DOHH2 (cell line): ENCODE results near the gene HBP1.

Experiments
- H3F3A ChIP-seq: fragments of 200-600 bp; sonication (generic), shearing (Covaris generic); 2 replicates; pipeline ENCODE4 v1.6.0; 2016; ENCODE audit warnings: antibody characterized with exemption, mild to moderate bottlenecking; ENCODE audit not compliant: control insufficient read depth, insufficient read depth
- H3K27ac ChIP-seq: fragments of 200-600 bp; sonication (generic); 2 replicates; pipeline ENCODE4 v1.5.1; 2014; ENCODE audit warnings: low read depth, mild to moderate bottlenecking, low read length, moderate library complexity
- H3K27me3 ChIP-seq: fragments of 200-600 bp; sonication (generic); 2 replicates; pipeline ENCODE4 v1.6.1; 2014; ENCODE audit warnings: mild to moderate bottlenecking, low read length, mixed read lengths; ENCODE audit not compliant: control insufficient read depth
- H3K36me3 ChIP-seq: fragments of 200-600 bp; sonication (generic); 2 replicates; pipeline ENCODE4 v1.6.1; 2014; ENCODE audit warnings: mild to moderate bottlenecking, low read length, moderate library complexity, mixed read lengths; ENCODE audit not compliant: control insufficient read depth
- H3K4me1 ChIP-seq: fragments of 200-600 bp; sonication (generic); 2 replicates; pipeline ENCODE4 v1.6.1; 2014; ENCODE audit warnings: mild to moderate bottlenecking, low read length, mixed read lengths; ENCODE audit not compliant: control insufficient read depth
- H3K4me2 ChIP-seq: fragments of 200-600 bp; sonication (generic); 2 replicates; pipeline ENCODE4 v1.6.0; 2014; ENCODE audit warnings: mild to moderate bottlenecking, low read length, moderate library complexity
- H3K4me3 ChIP-seq: fragments of 200-600 bp; sonication (generic); 2 replicates; pipeline ENCODE4 v1.5.1; 2014; ENCODE audit warnings: mild to moderate bottlenecking, low read length, mixed read lengths
- H3K79me2 ChIP-seq: fragments of 200-600 bp; sonication (generic); 2 replicates; pipeline ENCODE4 v1.6.1; 2014; ENCODE audit warnings: mild to moderate bottlenecking, low read length, mixed read lengths; ENCODE audit not compliant: control insufficient read depth
- H3K9me2 ChIP-seq: fragments of 200-600 bp; sonication (generic); replicated peaks from 2 replicates; pipeline ENCODE4 v1.6.1; 2014; ENCODE audit warnings: mild to moderate bottlenecking, low read length, mixed read lengths; ENCODE audit not compliant: control insufficient read depth
- H3K9me3 ChIP-seq: fragments of 200-600 bp; sonication (generic); 2 replicates; pipeline ENCODE4 v1.6.1; 2014; ENCODE audit warnings: antibody characterized with exemption, low read length, mixed read lengths; ENCODE audit not compliant: control insufficient read depth, insufficient read depth
- H4K20me1 ChIP-seq: fragments of 200-600 bp; sonication (generic); 2 replicates; pipeline ENCODE4 v1.6.0; 2014; ENCODE audit warnings: low read depth, mild to moderate bottlenecking, antibody characterized with exemption, low read length, moderate library complexity; ENCODE audit not compliant: control insufficient read depth, insufficient read depth
- EZH2phosphoT487 ChIP-seq: fragments of 200-600 bp; sonication (generic); IDR thresholded peaks from 2 replicates; pipeline ENCODE4 v1.6.1; 2017; ENCODE audit warnings: borderline replicate concordance, mild to moderate bottlenecking, antibody characterized with exemption, low read length, moderate library complexity, mixed read lengths
- TF ChIP-seq, protein P1 (sequence below): fragments of 200-600 bp; sonication (generic); IDR thresholded peaks from one replicate; pipeline ENCODE4 v1.5.1; 2014; ENCODE audit warnings: antibody characterized with exemption, mild to moderate bottlenecking, low read depth, low read length; ENCODE audit not compliant: poor library complexity, severe bottlenecking

Gene HBP1

DNA sequence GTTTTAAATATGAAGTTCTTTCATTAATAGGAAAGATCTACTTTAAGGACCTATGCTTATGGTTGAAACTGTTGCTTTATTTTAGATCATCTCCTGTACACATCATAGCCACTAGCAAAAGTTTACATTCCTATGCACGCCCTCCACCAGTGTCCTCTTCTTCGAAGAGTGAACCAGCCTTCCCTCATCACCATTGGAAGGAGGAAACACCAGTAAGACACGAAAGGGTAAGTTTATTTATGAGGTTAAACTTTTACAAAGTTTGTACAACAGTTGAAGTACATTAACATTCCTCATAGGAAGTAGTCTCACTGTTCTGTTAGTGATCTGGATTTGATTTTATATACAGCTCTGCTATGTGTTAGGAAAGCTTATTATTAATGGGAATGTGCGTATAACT, 16.9 kb downstream of the HBP1 start:
- no peak for TF ChIP-seq EZH2phosphoT487
- TF ChIP-seq, protein P1, sequence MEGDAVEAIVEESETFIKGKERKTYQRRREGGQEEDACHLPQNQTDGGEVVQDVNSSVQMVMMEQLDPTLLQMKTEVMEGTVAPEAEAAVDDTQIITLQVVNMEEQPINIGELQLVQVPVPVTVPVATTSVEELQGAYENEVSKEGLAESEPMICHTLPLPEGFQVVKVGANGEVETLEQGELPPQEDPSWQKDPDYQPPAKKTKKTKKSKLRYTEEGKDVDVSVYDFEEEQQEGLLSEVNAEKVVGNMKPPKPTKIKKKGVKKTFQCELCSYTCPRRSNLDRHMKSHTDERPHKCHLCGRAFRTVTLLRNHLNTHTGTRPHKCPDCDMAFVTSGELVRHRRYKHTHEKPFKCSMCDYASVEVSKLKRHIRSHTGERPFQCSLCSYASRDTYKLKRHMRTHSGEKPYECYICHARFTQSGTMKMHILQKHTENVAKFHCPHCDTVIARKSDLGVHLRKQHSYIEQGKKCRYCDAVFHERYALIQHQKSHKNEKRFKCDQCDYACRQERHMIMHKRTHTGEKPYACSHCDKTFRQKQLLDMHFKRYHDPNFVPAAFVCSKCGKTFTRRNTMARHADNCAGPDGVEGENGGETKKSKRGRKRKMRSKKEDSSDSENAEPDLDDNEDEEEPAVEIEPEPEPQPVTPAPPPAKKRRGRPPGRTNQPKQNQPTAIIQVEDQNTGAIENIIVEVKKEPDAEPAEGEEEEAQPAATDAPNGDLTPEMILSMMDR, result no peak
- no peaks in the 10 kb centered on the region for H3K27me3 ChIP-seq
- no peaks in the 10 kb centered on the region for H3K79me2 ChIP-seq
- no peak overlapping the region for H3K4me3 ChIP-seq
- no peaks in the 10 kb centered on the region for H3K9me3 ChIP-seq
- H3K36me3 ChIP-seq, result peaks cover 67% of the 10 kb centered on the region
- no peaks in the 10 kb centered on the region for H3F3A ChIP-seq
- H3K4me1 ChIP-seq, result no peaks in the 10 kb centered on the region
- no peak overlapping the region for H3K4me2 ChIP-seq
- H4K20me1 ChIP-seq, result no peaks in the 10 kb centered on the region
- H3K27ac ChIP-seq, result no peak overlapping the region
- H3K9me2 ChIP-seq, result no peaks in the 10 kb centered on the region

DNA sequence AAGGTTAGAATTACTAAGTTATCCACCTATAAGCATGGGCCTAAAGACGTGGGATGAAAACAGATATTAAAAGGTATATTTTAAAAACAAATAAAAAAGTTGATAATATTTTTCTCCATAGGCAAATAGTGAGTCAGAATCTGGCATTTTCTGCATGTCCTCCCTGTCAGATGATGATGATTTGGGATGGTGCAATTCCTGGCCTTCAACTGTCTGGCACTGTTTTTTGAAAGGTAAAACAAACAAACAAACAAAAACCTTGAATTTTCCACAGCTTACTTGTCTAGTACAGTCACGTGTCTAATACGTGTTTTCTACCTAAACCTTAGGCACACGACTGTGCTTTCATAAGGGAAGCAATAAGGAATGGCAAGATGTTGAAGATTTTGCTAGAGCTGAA, 17.4 kb downstream of the HBP1 start:
- Histone ChIP-seq H3K79me2 (no peaks in the 10 kb centered on the region), H3K27me3 (no peaks in the 10 kb centered on the region), H3K4me2 (no peak overlapping the region), H3K9me2 (no peaks in the 10 kb centered on the region), H4K20me1 (no peaks in the 10 kb centered on the region), H3F3A (no peaks in the 10 kb centered on the region), H3K27ac (no peak overlapping the region), H3K36me3 (peaks cover 72% of the 10 kb centered on the region), H3K4me1 (no peaks in the 10 kb centered on the region), H3K4me3 (no peak overlapping the region), H3K9me3 (no peaks in the 10 kb centered on the region)
- TF ChIP-seq, protein P1, result no peak
- no peak for TF ChIP-seq EZH2phosphoT487

DNA sequence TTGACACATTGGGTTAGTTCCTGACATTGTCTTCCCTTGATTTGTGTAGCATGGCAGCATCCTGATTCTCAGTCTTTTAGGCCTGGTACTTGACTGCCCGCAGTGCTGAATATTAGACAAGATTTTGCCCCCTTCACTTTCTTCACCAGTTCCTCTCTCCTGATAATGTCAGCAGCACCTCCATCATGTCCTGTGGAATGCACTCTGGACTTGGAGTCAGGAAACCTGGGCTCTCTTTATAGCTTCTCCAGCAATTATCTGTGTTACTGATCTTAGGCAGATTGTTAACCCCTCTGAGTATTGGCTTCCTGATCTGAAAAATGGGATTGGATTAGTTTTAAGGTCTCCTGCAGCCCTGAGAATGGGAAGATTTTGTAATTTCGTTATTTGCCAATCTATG, 19.0 kb downstream of the HBP1 start:
- Histone ChIP-seq H3K4me2 (no peak overlapping the region), H3K79me2 (no peaks in the 10 kb centered on the region), H3K9me2 (no peaks in the 10 kb centered on the region), H3K27ac (no peak overlapping the region), H4K20me1 (no peaks in the 10 kb centered on the region), H3K9me3 (no peaks in the 10 kb centered on the region), H3K36me3 (peaks cover 73% of the 10 kb centered on the region), H3K27me3 (no peaks in the 10 kb centered on the region), H3K4me1 (no peaks in the 10 kb centered on the region), H3F3A (no peaks in the 10 kb centered on the region), H3K4me3 (no peak overlapping the region)
- no peak for TF ChIP-seq EZH2phosphoT487
- TF ChIP-seq, protein P1, result no peak

DNA sequence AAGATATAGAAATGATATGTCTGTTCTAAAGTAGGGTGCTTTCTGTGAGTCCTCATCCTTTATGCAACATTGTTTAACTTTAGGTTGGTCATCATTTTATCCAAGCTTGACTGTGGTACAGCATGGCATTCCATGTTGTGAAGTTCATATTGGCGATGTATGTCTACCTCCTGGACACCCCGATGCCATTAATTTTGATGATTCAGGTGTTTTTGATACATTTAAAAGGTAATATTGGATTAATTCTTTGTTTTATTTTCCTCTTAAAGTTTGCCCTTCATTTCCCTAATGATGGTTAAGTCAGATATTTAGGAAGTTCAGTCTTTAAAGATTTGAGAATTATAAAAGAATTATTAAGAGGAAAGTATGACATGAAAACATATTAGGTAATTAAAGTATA, 21.3 kb downstream of the HBP1 start:
- no peaks in the 10 kb centered on the region for H3K9me3 ChIP-seq
- H4K20me1 ChIP-seq, result no peaks in the 10 kb centered on the region
- H3K9me2 ChIP-seq, result no peaks in the 10 kb centered on the region
- TF ChIP-seq, protein P1, result no peak
- no peak for TF ChIP-seq EZH2phosphoT487
- H3K27ac ChIP-seq, result no peak overlapping the region
- no peaks in the 10 kb centered on the region for H3K27me3 ChIP-seq
- no peaks in the 10 kb centered on the region for H3K79me2 ChIP-seq
- no peak overlapping the region for H3K4me3 ChIP-seq
- H3K4me1 ChIP-seq, result no peaks in the 10 kb centered on the region
- no peak overlapping the region for H3K4me2 ChIP-seq
- peaks cover 61% of the 10 kb centered on the region for H3K36me3 ChIP-seq
- no peaks in the 10 kb centered on the region for H3F3A ChIP-seq
